HCT116 (cell line): ENCODE results near the gene TPX2. TPM values are rescaled to one million over a fixed set of nuclear protein-coding genes. Genes with fewer than 3 reads are reported as not detected.

Source experiments
- ATAC-seq: fragments of 200-7000 bp; cut with Tn5 transposase; 2 replicates; pipeline ENCODE4 v1.9.1; 2020; ENCODE audit warnings: mild to moderate bottlenecking, moderate library complexity
- BruUV-seq: library from RNA; stranded (reverse); fragments of 400-500 nt; replicated peaks from 2 replicates; lab custom pipeline; 2021; lab: Mats Ljungman, UMichigan
- CTCF ChIA-PET: fragments of 300-600 bp; sonication (Branson Sonifier 250); formaldehyde crosslinking; loops from one replicate; lab custom pipeline; 2021; ENCODE audit warnings: antibody characterized with exemption; lab: Charles Lee
- POLR2A ChIA-PET: fragments of 300-600, 350-600 bp; sonication (Branson Sonifier 250); formaldehyde crosslinking; loops from one replicate; lab custom pipeline; 2021; ENCODE audit warnings: antibody characterized with exemption; lab: Charles Lee
- RAD21 ChIA-PET, 2 experiments: fragments of 300-600 bp; sonication (Branson Sonifier 250); formaldehyde crosslinking; loops; one replicate each; lab custom pipeline; 2023; ENCODE audit warnings: low total read pairs in 2 of 2; ENCODE audit not compliant: uncharacterized antibody in 2 of 2, unreplicated experiment in 2 of 2, low non-redundant PET in 1 of 2; lab: Charles Lee
- DNase-seq: peaks from one replicate; pipeline ENCODE4 v3.0.0-alpha.2; 2010; ENCODE audit warnings: low read depth, low spot score
- H2AFZ ChIP-seq: fragments of 200-600 bp; shearing (Covaris generic), sonication (generic); 2 replicates; pipeline ENCODE4 v1.6.1; 2017; ENCODE audit warnings: low read depth, mixed run types, mixed read lengths, antibody characterized with exemption, low read length; ENCODE audit not compliant: poor library complexity, severe bottlenecking
- H3K27ac ChIP-seq: 2 replicates; pipeline ENCODE4 v1.5.1; 2012; ENCODE audit warnings: low read depth, low read length
- H3K27me3 ChIP-seq: fragments of 200-600 bp; sonication (generic); 2 replicates; pipeline ENCODE4 v1.6.1; 2016; ENCODE audit warnings: mixed run types, low read length, mixed read lengths; ENCODE audit not compliant: insufficient read depth
- H3K36me3 ChIP-seq, 2 experiments: fragments of 200-500 bp in 1 of 2; fragments of 200-600 bp in 1 of 2; sonication (Bioruptor generic) in 1 of 2; sonication (generic) in 1 of 2; 2 replicates each; pipeline versions ENCODE4 v1.5.1 to v1.6.1; 2014 to 2016; ENCODE audit warnings: low read length in 2 of 2, inconsistent platforms in 1 of 2, mixed read lengths in 1 of 2, mixed run types in 1 of 2; ENCODE audit not compliant: insufficient read depth in 2 of 2, control insufficient read depth in 1 of 2
- H3K4me1 ChIP-seq, 2 experiments: fragments of 200-600 bp in 1 of 2; sonication (generic) in 1 of 2; 2 replicates each; pipeline versions ENCODE4 v1.5.1 to v1.6.1; 2012 to 2017; ENCODE audit warnings: low read length in 2 of 2, inconsistent platforms in 1 of 2, mild to moderate bottlenecking in 1 of 2, mixed read lengths in 1 of 2, mixed run types in 1 of 2, moderate library complexity in 1 of 2; ENCODE audit not compliant: insufficient read depth in 2 of 2, control insufficient read depth in 1 of 2
- H3K4me2 ChIP-seq: fragments of 200-600 bp; sonication (generic); 2 replicates; pipeline ENCODE4 v1.6.1; 2017; ENCODE audit warnings: mixed run types, low read length, mixed read lengths
- H3K4me3 ChIP-seq, 2 experiments: fragments of 200-600 bp in 1 of 2; sonication (generic) in 1 of 2; replicated peaks in 1 of 2; 2 replicates each; pipeline ENCODE4 v1.5.1; 2011 to 2016; ENCODE audit warnings: low read length in 2 of 2, control low read depth in 1 of 2, low read depth in 1 of 2, mild to moderate bottlenecking in 1 of 2, mixed read lengths in 1 of 2, mixed run types in 1 of 2
- H3K79me2 ChIP-seq: fragments of 200-600 bp; sonication (generic); 2 replicates; pipeline ENCODE4 v1.6.1; 2017; ENCODE audit warnings: mild to moderate bottlenecking, mixed run types, low read length, moderate library complexity, mixed read lengths; ENCODE audit not compliant: insufficient read depth
- H3K9ac ChIP-seq: fragments of 200-600 bp; sonication (generic); 2 replicates; pipeline ENCODE4 v1.6.1; 2016; ENCODE audit warnings: low read length, mixed read lengths
- H3K9me2 ChIP-seq: fragments of 200-600 bp; sonication (generic), shearing (Covaris generic); 2 replicates; pipeline ENCODE4 v1.6.1; 2017; ENCODE audit warnings: mixed run types, mild to moderate bottlenecking, moderate library complexity; ENCODE audit not compliant: insufficient read depth
- H3K9me3 ChIP-seq, 2 experiments: fragments of 200-500 bp in 1 of 2; fragments of 200-600 bp in 1 of 2; sonication (Bioruptor generic) in 1 of 2; sonication (generic) in 1 of 2; 2 replicates each; pipeline ENCODE4 v1.6.1; 2014 to 2017; ENCODE audit warnings: low read length in 2 of 2, mixed read lengths in 2 of 2, inconsistent platforms in 1 of 2, low read depth in 1 of 2, mild to moderate bottlenecking in 1 of 2, mixed run types in 1 of 2, moderate library complexity in 1 of 2; ENCODE audit not compliant: control insufficient read depth in 1 of 2, insufficient read depth in 1 of 2
- H4K20me1 ChIP-seq: fragments of 200-600 bp; sonication (generic), shearing (Covaris generic); 2 replicates; pipeline ENCODE4 v1.6.1; 2017; ENCODE audit warnings: mixed run types, mild to moderate bottlenecking, moderate library complexity; ENCODE audit not compliant: insufficient read depth
- CEBPB ChIP-seq: IDR thresholded peaks from 2 replicates; pipeline ENCODE4 v1.6.1; 2012; ENCODE audit warnings: low read depth
- EZH2phosphoT487 ChIP-seq: fragments of 200-600 bp; IDR thresholded peaks from 2 replicates; pipeline ENCODE4 v1.6.1; 2018; ENCODE audit warnings: antibody characterized with exemption, borderline replicate concordance
- POLR2A ChIP-seq: IDR thresholded peaks from 2 replicates; pipeline ENCODE4 v1.7.0; 2011; ENCODE audit warnings: borderline replicate concordance; ENCODE audit not compliant: insufficient read depth, insufficient read length; ENCODE audit errors: extremely low read depth
- REST ChIP-seq: IDR thresholded peaks from 2 replicates; pipeline ENCODE4 v1.6.1; 2012; ENCODE audit warnings: low read depth
- SIN3A ChIP-seq: IDR thresholded peaks from 2 replicates; pipeline ENCODE4 v1.6.1; 2012; ENCODE audit warnings: low read depth
- SP1 ChIP-seq: IDR thresholded peaks from 2 replicates; pipeline ENCODE4 v1.6.1; 2012; ENCODE audit warnings: low read depth
- TCF7L2 ChIP-seq: IDR thresholded peaks from 2 replicates; pipeline ENCODE4 v1.7.0; 2011; ENCODE audit warnings: borderline replicate concordance, inconsistent platforms; ENCODE audit not compliant: insufficient read depth, insufficient read length; ENCODE audit errors: extremely low read depth
- YY1 ChIP-seq: IDR thresholded peaks from 2 replicates; pipeline ENCODE4 v1.6.1; 2011; ENCODE audit warnings: low read length, low read depth, moderate library complexity, mild to moderate bottlenecking; ENCODE audit not compliant: insufficient replicate concordance; ENCODE audit errors: extremely low read depth
- ZBTB33 ChIP-seq: IDR thresholded peaks from 2 replicates; pipeline ENCODE4 v1.6.1; 2011; ENCODE audit warnings: mild to moderate bottlenecking, low read length, moderate library complexity; ENCODE audit not compliant: insufficient replicate concordance; ENCODE audit errors: extremely low read depth
- ZFX ChIP-seq: fragments of 450-650 bp; IDR thresholded peaks from 2 replicates; pipeline ENCODE4 v1.6.1; 2017
- ZNF274 ChIP-seq: fragments of 200-500 bp; sonication (Bioruptor generic); IDR thresholded peaks from 2 replicates; pipeline ENCODE4 v1.6.1; 2014; ENCODE audit warnings: mild to moderate bottlenecking, low read depth, low read length, inconsistent platforms
- intact Hi-C: fragments of 100-400 bp; cut with micrococcal nuclease; formaldehyde crosslinking; loops from 2 replicates; pipeline ENCODE4 v1.10.0; 2022
- total RNA-seq: library from RNA; stranded (reverse); gene quantifications from one replicate; pipeline ENCODE4 v1.2.1, GENCODE V29; 2021; ENCODE audit not compliant: unreplicated experiment

Gene TPX2
- total RNA-seq, 1 experiment from 2014 or later = 163 TPM

- RAD21 ChIA-PET = no interaction called here
- CTCF ChIA-PET = interaction anchor here (1.0 to 1.5 kb wide), 2 partner anchors 12 to 27 kb away, joined by 3 to 10 read pairs; no protein-coding TSS in a partner anchor
- no peak for DNase-seq
- TF ChIP-seq SP1 (no peak), SIN3A (no peak), ZNF274 (no peak), EZH2phosphoT487 (no peak), ZFX (no peak), POLR2A (no peak), REST (no peak), TCF7L2 (no peak), ZBTB33 (no peak), CEBPB (no peak), YY1 (no peak)
- POLR2A ChIA-PET = no interaction called here
- no peak overlapping the region for H3K27ac ChIP-seq
- no peaks in the 10 kb centered on the region for H4K20me1 ChIP-seq
- no peak for ATAC-seq
- peaks cover 0 to 9% of the 10 kb centered on the region in 2 experiments; a peak in 1 of 4 replicates for H3K4me1 ChIP-seq
- H3K4me2 ChIP-seq = no peak overlapping the region
- BruUV-seq = no TSS peak
- H3K79me2 ChIP-seq = no peaks in the 10 kb centered on the region
- no peak overlapping the region for H3K9ac ChIP-seq
- H3K4me3 ChIP-seq = no peak overlapping the region
- intact Hi-C loops = no loop called here
- H3K9me3 ChIP-seq = no peaks in the 10 kb centered on the region
- no peaks in the 10 kb centered on the region for H3K9me2 ChIP-seq
- H3K36me3 ChIP-seq = no peaks in the 10 kb centered on the region
- no peaks in the 10 kb centered on the region for H3K27me3 ChIP-seq
- no peak overlapping the region for H2AFZ ChIP-seq
Measured at GRCh38 chr20:31824554-31825313, 85.6 kb downstream of the TPX2 start.
